HG02840 (cell line): ENCODE measurements around the gene CAND2.

Experiments
- ATAC-seq: cut with Tn5 transposase; IDR thresholded peaks from one replicate; pipeline ENCODE4 v1.9.1; 2021; ENCODE audit warnings: mild to moderate bottlenecking, moderate library complexity, moderate number of reproducible peaks; ENCODE audit not compliant: unreplicated experiment, low FRiP score

The CAND2 gene

GRCh38 chr3:12882336-12883310, 86.1 kb downstream of the CAND2 start:
- no peak for ATAC-seq

GRCh38 chr3:12884186-12884680, 87.8 kb downstream of the CAND2 start:
- ATAC-seq, result no peak
